ENCODE data around the gene PIK3C3.
"Not testable (repeated sequence)": the region's sequence is repeated elsewhere in the genome, so short reads cannot be mapped to it uniquely, and the experiment has no call there.

The PIK3C3 gene

GRCh38 chr18:42018831-42019230 lies 63.8 kb downstream of the PIK3C3 start:
- FAIRE-seq (no peak), DNase-seq (ENCODE audit: low spot score) (no peak)

DNA sequence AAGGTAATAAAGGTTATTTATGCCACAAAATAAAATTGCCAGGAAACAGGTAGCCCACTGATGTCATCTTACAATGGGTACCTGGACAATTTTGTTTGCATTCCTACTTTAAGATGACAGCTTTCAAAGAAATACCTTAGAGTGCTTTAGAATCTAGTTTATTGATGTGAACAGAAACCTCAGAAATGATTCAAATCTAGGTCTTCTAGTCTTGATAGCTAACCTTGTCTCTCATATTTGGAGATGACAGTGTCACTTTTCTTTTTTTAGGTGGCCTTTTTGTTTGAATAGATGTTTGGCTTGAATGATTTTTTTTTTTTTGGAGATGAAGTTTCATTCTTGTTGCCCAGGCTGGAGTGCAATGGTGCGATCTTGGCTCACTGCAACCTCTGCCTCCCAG lies 69.1 kb downstream of the PIK3C3 start:
- no peak for DNase-seq (ENCODE audit: low spot score)
- no peak for FAIRE-seq

GRCh38 chr18:42025491-42025890 lies 70.5 kb downstream of the PIK3C3 start:
- no peak for DNase-seq (ENCODE audit: low spot score)
- no peak for FAIRE-seq

DNA sequence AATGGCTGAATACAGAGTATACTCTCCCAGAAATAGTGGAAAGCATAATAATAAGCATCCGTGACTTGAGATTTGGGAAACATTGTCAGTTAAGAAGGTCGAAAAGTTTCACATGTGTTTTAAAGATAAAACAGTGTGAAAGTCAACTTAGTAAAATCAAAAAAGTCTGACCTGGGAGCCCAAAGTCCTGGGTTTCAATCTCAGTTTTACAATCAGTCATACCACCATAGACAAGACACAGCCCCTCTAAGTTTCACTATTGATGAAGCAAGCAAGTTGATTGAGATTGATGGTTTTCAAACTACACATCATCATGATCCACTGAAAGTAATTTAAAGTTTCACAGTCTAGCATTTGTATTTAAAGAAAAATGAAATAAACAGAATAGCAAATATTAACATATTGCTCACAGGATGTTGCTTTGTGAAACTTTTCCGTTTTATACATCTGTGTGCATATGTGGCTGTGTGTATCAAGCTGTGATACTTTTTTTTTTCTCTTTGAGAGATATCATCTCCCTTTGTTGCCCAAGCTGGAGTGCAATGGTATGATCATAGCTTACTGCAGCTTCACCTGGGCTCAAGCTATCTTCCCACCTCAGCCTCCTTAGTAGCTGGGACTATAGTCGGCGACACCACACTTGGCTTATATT lies 71.1 kb downstream of the PIK3C3 start:
- no peak for DNase-seq (ENCODE audit: low spot score)
- no peak for FAIRE-seq

- peak; percentile 64 for FAIRE-seq
- peak; percentile 18 for DNase-seq (ENCODE audit: low spot score)
Observed at GRCh38 chr18:42028247-42028832, 73.3 kb downstream of the PIK3C3 start.

DNA sequence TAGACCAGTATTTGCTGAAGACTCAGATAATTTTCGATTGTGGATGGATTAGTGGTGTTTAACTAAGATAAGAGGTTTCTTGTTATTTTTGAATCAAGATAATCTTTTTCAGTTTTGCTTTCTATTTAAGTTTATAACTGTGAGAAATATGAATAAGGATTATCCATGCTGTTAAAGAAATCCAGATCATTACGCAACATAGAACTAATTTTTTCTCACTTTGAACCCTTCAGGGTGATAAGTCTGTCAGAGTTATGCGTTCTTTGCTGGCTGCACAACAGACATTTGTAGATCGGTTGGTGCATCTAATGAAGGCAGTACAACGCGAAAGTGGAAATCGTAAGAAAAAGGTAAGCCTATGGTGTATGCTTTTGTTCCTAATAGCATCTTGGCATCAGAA lies 74.1 kb downstream of the PIK3C3 start:
- DNase-seq (ENCODE audit: low spot score) (no peak), FAIRE-seq (no peak)

DNA sequence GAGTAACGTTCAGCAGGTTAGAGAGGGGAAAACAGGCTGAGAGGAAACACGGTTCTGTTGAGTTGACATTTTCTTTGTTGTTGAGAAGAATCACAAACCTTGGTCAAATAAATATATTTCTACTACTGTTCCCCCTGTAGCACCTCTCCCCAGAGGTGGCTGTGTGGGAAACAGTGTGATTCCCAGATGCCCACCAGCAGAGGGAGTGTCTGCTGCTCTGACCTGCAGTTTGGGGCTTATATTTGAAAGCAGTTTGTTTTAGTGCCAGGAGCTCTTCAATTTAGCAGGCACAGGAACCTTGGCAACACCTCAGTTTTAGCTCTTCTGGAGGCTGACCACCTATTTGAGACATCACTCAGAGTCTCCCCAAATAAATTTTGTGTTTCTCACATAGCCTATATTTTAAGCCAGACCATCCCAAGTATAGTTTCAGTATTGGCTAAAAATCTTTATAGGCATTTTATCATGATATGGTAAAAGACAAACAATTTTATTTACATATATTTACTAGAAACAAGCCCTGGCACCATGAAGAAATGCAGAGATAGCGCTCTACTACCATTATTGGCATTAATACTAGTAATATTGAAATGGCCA lies 75.7 kb downstream of the PIK3C3 start:
- DNase-seq (ENCODE audit: low spot score): no peak
- no peak for FAIRE-seq

DNA sequence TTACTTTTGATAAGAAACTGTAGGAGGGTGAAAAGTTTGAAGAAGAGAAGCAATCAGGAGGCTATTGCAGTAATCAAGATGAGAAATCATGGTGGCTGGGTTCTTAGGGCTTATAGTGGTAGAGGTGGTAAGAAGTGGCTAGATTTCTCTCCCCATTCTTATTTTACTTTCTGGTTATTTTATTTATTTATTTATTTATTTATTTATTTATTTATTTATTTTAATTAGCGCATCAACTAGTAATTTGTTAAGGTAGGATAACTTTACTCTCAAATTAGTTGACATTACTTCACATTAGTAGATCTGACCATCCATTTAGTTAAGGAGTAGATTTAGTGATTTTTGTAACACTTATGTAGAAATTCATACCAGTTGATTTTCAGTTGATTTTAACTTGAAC lies 77.4 kb downstream of the PIK3C3 start:
- FAIRE-seq (no peak), DNase-seq (ENCODE audit: low spot score) (no peak)

- no peak for DNase-seq (ENCODE audit: low spot score)
- no peak for FAIRE-seq
Observed at GRCh38 chr18:42033137-42033810, 78.2 kb downstream of the PIK3C3 start.

- FAIRE-seq (peak; percentile 97), DNase-seq (ENCODE audit: low spot score) (peak; percentile 89)
Observed at GRCh38 chr18:42038936-42039335, 83.9 kb downstream of the PIK3C3 start.

- DNase-seq (ENCODE audit: low spot score): no peak
Observed at GRCh38 chr18:42039396-42039795, 84.4 kb downstream of the PIK3C3 start.

GRCh38 chr18:42041793-42042192 lies 86.8 kb downstream of the PIK3C3 start:
- FAIRE-seq: no peak
- DNase-seq (ENCODE audit: low spot score): no peak

More at GRCh38 chr18:42039396-42039795, 84.4 kb downstream of the PIK3C3 start:
- FAIRE-seq: no peak

DNA sequence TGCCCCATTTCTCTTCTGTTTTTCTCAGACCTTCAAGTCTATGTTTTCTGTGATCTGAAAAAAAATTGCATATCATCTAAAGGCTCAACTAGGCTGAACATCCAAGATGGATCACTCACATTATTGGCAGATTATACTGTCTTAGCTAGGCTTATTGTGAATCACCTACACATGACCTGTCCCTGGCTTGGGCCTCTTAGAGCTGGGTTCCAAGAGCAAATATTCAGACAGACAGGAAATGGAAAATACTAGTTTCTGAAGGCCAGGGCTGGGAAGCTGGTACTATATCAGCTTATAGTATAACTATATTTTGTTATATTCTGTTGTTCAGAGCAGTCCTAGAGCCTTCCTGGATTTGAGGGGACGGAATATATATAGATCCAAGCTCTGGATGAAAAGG lies 90.3 kb downstream of the PIK3C3 start:
- DNase-seq (ENCODE audit: low spot score) (peak; percentile 7), FAIRE-seq (no peak)

- DNase-seq (ENCODE audit: low spot score): peak; percentile 13
- FAIRE-seq: no peak
Observed at GRCh38 chr18:42047721-42048120, 92.7 kb downstream of the PIK3C3 start.

DNA sequence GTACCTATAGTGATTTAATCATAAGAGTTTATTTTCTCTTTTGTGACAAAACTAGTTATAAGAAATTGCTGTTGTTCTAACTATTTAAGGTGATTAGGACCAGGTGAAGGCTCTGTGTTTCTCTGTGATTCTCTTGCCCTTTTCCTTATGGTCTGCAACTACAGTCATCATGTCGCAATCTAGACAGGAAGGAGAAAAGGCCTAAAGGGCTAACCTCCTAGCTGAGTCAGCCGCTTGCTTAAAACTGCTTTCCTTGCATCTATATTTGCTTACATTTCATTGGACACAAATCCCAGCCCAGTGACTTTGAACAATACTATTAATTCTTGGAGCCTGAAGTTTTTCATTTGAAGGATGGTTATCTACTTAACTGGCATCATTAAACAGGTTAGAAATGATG lies 93.1 kb downstream of the PIK3C3 start:
- FAIRE-seq: peak; percentile 82

DNA sequence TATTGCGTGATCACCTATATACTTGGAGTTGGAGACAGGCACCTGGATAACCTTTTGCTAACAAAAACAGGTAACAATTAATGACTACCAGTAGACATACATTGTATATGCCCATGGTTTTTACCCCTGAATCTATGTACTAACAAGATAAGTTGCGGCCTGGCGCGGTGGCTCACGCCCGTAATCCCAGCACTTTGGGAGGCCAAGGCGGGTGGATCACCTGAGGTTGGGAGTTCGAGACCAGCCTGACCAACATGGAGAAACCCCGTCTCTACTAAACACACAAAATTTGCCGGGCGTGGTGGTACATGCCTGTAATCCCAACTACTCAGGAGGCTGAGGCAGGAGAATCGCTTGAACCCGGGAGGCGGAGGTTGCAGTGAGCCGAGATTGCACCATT lies 94.5 kb downstream of the PIK3C3 start:
- not testable (repeated sequence) for FAIRE-seq

More for the DNA sequence above, 93.1 kb downstream of the PIK3C3 start:
- DNase-seq (ENCODE audit: low spot score): peak; percentile 57

GRCh38 chr18:42051411-42051810 lies 96.4 kb downstream of the PIK3C3 start:
- FAIRE-seq (no peak), DNase-seq (ENCODE audit: low spot score) (no peak)

More for the DNA sequence above, 94.5 kb downstream of the PIK3C3 start:
- DNase-seq (ENCODE audit: low spot score): not testable (repeated sequence)

DNA sequence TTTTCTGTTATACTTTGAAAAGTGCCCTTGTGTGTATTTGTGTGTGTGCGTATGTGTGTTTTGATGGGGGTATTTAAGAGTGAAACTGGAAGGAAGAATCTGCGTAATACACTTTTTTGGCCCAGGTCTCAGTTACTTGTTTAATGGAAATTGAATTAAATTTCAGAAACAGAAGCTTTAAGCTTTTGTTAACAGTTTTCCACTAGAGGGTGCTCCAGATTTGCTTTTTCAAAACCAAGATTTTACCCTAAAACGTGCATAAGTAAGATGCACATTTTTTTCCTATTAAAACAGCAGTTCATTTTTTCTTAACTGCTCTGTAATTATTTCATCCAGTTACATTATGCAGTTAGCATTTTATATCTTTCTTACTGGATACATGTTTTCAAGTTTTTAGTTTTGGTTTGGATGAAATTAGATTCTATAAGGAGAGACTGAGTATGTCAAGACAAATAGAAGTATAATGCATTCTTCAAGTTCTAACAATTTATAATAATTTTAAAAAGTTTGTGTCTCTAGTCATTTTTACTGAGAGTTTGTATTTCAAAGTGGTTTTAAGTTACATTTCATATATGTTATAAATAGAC lies 97.2 kb downstream of the PIK3C3 start:
- no peak for FAIRE-seq

DNA sequence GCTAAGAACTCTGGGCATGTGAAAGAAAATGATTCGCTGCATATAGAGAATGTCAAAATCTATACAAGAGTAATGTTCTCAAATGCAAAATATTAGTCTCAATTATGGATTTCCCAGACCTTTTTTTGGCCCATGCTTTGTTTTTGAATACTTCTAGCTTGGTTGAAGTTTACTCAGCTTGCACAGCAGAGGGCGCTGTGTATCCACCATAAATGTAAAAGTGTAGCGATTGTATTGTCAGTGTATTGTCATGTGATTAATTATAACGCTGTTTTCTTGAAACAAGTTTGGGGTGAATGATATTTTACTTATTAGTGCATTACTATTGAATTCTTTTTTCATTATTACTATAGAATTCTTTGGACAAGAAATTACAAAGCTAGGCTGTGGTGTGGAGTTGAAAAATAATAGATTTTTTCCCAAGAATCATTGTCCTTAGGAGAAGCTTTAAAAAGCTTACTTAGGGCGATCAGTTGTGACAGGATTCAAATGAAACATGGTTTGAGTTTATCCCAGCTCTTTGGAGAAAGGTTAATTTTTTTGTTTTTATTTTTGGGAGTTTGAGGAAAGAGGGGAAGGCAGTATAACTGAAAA lies 98.3 kb downstream of the PIK3C3 start:
- DNase-seq (ENCODE audit: low spot score): peak; percentile 34
- peak; percentile 81 for FAIRE-seq

More for the DNA sequence above, 97.2 kb downstream of the PIK3C3 start:
- DNase-seq (ENCODE audit: low spot score): no peak

GRCh38 chr18:42064109-42064508 lies 109.1 kb downstream of the PIK3C3 start:
- DNase-seq (ENCODE audit: low spot score): peak; percentile 15
- FAIRE-seq: peak; percentile 62

- FAIRE-seq (no peak), DNase-seq (ENCODE audit: low spot score) (no peak)
Observed at GRCh38 chr18:42067518-42067917, 112.5 kb downstream of the PIK3C3 start.

Measured in RCC 7860 (cell line).